Chondrocyte (in vitro differentiated cells): Measurements from ENCODE around the gene CDH5. TPM values are rescaled to one million over a fixed set of nuclear protein-coding genes. Genes with fewer than 3 reads are reported as not detected.

ENCODE experiments used
- DNase-seq: peaks from one replicate; pipeline ENCODE4 v3.0.0; 2021; ENCODE audit warnings: mixed read lengths, low spot score
- H3K27ac Mint-ChIP-seq: one replicate; pipeline ENCODE4 v1.8.0; 2021; ENCODE audit warnings: mild to moderate bottlenecking, moderate library complexity, mixed read lengths; ENCODE audit not compliant: unreplicated experiment
- H3K27me3 Mint-ChIP-seq: 2 replicates; pipeline ENCODE4 v1.8.0; 2021; ENCODE audit warnings: low read depth, mixed read lengths
- H3K36me3 Mint-ChIP-seq: 2 replicates; pipeline ENCODE4 v1.8.0; 2021; ENCODE audit warnings: low read depth, mixed read lengths
- H3K4me1 Mint-ChIP-seq: 2 replicates; pipeline ENCODE4 v1.8.0; 2021; ENCODE audit warnings: low read depth, mild to moderate bottlenecking, mixed read lengths
- H3K4me3 Mint-ChIP-seq: one replicate; pipeline ENCODE4 v1.8.0; 2021; ENCODE audit warnings: mild to moderate bottlenecking, moderate library complexity, mixed read lengths; ENCODE audit not compliant: unreplicated experiment
- H3K9me3 Mint-ChIP-seq: 2 replicates; pipeline ENCODE4 v1.8.0; 2021; ENCODE audit warnings: low read depth, mixed read lengths
- total RNA-seq: library from RNA; stranded (reverse); gene quantifications from 3 replicates; pipeline ENCODE4 v1.2.1, GENCODE V29; 2021
- TF ChIP-seq, protein P1 (sequence below): fragments of 200-600 bp; sonication (generic); IDR thresholded peaks from 2 replicates; pipeline ENCODE4 v1.5.0; 2021; ENCODE audit warnings: antibody characterized with exemption, mild to moderate bottlenecking, moderate library complexity

CDH5 gene
- total RNA-seq, 1 donor from 2014 or later = not detected

DNA sequence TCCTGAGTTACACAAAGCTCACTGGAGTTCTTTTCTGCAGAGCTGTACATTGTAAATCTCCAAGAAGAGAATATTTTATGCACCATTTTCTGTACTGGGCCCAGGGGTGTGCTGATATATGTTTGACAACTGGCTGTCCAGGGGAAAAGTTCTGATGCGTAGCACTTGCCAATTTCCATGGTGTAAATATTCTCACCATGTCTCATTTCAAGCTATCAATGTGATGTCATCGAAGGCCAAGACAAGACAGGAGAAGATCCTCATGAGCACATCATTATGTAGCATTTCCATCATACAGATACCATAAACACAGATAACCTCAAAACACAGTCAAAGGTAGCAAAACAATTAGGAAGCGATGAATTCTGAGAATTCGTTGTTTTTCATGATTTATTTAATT, 18.9 kb downstream of the CDH5 start:
- Mint-ChIP-seq H3K4me3 (no peak overlapping the region), H3K27me3 (no peaks in the 10 kb centered on the region), H3K4me1 (peaks cover 21% of the 10 kb centered on the region), H3K36me3 (no peaks in the 10 kb centered on the region), H3K9me3 (peaks cover 2% of the 10 kb centered on the region), H3K27ac (no peak overlapping the region)
- DNase-seq = no peak
- TF ChIP-seq, protein P1, sequence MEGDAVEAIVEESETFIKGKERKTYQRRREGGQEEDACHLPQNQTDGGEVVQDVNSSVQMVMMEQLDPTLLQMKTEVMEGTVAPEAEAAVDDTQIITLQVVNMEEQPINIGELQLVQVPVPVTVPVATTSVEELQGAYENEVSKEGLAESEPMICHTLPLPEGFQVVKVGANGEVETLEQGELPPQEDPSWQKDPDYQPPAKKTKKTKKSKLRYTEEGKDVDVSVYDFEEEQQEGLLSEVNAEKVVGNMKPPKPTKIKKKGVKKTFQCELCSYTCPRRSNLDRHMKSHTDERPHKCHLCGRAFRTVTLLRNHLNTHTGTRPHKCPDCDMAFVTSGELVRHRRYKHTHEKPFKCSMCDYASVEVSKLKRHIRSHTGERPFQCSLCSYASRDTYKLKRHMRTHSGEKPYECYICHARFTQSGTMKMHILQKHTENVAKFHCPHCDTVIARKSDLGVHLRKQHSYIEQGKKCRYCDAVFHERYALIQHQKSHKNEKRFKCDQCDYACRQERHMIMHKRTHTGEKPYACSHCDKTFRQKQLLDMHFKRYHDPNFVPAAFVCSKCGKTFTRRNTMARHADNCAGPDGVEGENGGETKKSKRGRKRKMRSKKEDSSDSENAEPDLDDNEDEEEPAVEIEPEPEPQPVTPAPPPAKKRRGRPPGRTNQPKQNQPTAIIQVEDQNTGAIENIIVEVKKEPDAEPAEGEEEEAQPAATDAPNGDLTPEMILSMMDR = no peak

DNA sequence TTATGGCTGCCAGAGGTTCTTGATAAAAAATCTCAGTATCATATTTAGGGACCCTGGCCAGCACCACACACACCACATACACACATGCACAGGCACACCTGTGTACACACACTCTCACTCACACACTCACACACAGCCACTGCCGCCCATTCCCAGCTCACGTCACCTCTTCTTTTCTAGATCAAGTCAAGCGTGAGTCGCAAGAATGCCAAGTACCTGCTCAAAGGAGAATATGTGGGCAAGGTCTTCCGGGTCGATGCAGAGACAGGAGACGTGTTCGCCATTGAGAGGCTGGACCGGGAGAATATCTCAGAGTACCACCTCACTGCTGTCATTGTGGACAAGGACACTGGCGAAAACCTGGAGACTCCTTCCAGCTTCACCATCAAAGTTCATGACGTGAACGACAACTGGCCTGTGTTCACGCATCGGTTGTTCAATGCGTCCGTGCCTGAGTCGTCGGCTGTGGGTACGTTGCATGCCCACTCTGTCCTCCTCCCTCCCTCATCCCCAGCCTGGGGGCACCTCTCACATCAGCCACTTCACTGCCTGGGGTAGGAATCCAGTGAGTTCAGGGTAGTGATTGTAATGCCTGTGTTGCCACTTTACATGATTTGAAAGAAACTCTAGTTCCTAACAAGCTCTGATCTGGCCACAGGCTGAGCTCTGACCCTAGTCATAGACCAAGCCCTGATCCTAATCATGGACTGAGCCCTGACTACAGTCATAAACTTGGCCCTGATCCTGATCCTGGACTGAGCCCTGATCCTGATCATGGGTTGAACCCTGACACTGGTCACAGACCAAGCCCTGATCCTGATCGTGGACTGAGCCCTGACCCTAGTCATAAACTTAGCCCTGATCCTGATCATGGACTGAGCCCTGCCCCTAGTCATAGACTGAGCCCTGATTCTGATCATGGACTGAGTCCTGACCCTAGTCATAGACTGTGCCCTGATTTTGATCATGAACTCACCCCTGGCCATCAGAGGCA, 20.4 kb downstream of the CDH5 start:
- Mint-ChIP-seq H3K27me3 (no peaks in the 10 kb centered on the region), H3K27ac (no peak overlapping the region), H3K4me3 (no peak overlapping the region), H3K36me3 (no peaks in the 10 kb centered on the region), H3K4me1 (peaks cover 19% of the 10 kb centered on the region), H3K9me3 (no peaks in the 10 kb centered on the region)
- TF ChIP-seq, protein P1 = no peak
- DNase-seq = no peak

DNA sequence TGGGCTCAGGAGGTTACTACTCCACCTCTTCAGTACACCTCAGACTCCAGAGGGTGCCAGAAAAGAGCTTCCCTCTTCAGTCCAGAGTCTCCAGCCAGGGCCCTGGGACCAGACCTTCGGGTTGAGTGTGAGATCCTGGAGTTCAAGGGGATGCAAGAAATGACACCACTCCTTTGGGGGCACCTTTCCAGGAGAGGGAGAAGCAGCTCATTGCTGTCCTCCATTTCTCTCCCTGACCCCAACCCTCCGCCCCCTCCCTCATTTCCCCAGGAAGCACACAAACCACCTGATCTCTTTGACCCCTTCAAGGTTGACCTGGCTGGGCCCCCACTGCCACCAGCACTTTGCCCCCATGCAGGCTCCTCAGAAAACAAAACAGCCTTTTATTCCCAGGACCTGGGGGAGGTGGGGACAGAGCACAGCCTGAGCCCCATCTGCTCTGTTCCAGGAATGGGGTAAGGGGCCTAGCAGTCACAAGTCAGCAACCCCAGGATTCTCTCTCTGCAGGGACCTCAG, 21.4 kb downstream of the CDH5 start:
- TF ChIP-seq, protein P1 = no peak
- no peak overlapping the region for H3K4me3 Mint-ChIP-seq
- DNase-seq = no peak
- H3K9me3 Mint-ChIP-seq = no peaks in the 10 kb centered on the region
- no peak overlapping the region for H3K27ac Mint-ChIP-seq
- H3K4me1 Mint-ChIP-seq = peaks cover 10% of the 10 kb centered on the region
- H3K27me3 Mint-ChIP-seq = no peaks in the 10 kb centered on the region
- no peaks in the 10 kb centered on the region for H3K36me3 Mint-ChIP-seq

DNA sequence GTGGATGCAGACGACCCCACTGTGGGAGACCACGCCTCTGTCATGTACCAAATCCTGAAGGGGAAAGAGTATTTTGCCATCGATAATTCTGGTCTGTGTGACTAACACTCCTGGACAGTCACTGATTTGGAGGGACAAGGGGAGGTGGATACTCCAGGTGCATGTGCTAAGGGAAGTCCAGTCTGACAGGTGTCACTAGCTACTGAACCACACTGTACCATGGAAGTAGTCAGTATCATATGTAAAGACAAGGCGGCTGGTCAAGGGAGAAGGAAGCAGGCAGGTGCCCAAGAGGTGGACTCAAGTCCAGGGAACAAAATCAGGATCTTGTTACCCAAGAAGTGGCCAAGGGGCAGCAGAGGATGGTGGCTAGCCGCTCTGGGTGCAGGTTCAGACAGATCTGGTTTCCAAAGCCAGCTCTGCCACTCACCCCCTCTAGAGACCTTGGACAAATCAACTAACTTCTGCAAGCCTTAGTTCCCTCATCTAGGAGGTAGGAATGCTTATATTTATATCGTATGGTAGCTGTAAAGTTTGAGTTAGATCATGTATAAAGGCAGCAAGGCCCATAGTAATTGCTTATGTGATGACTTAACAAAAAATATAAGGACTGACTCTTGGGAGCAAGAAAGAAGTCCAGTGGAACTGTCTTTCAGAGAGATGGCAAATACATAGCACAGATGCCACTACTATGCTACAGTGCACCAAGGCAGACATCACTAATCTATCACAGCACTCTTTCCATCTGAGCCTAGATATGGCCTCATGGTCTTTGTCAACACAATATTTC, 22.1 kb downstream of the CDH5 start:
- Mint-ChIP-seq H3K4me1 (peaks cover 3% of the 10 kb centered on the region), H3K27ac (no peak overlapping the region), H3K9me3 (no peaks in the 10 kb centered on the region), H3K27me3 (no peaks in the 10 kb centered on the region), H3K4me3 (no peak overlapping the region), H3K36me3 (no peaks in the 10 kb centered on the region)
- DNase-seq = no peak
- TF ChIP-seq, protein P1 = no peak
